AG04450 (cell line): ENCODE measurements around the gene ELMO2. TPM values are rescaled to one million over a fixed set of nuclear protein-coding genes. Genes with fewer than 3 reads are reported as not detected.
A peak's percentile ranks its signal among the peaks of the same experiment; 100 is the strongest.

ENCODE experiments used
- CTCF ChIA-PET: fragments of 300-600, 350-600 bp; formaldehyde crosslinking; extraction: SDS; loops from one replicate; lab custom pipeline; 2022; ENCODE audit warnings: antibody characterized with exemption, inconsistent platforms; lab: Charles Lee
- POLR2A ChIA-PET: fragments of 350-600 bp; formaldehyde crosslinking; extraction: SDS; loops from one replicate; lab custom pipeline; 2021; ENCODE audit warnings: antibody characterized with exemption, inconsistent platforms; lab: Yijun Ruan, JAX
- DNase-seq: peaks from one replicate; pipeline ENCODE4 v3.0.0-alpha.2; 2011; ENCODE audit warnings: low read depth, low spot score
- H3K27ac ChIP-seq: one replicate; pipeline ENCODE4 v1.5.1; 2012; ENCODE audit warnings: low read depth, low read length, control low read depth
- H3K27me3 ChIP-seq: one replicate; pipeline ENCODE4 v1.6.0; 2012; ENCODE audit warnings: low read length; ENCODE audit not compliant: control insufficient read depth, insufficient read depth
- H3K4me3 ChIP-seq: 2 replicates; pipeline ENCODE4 v1.5.1; 2011; ENCODE audit warnings: mild to moderate bottlenecking, low read depth, low read length, control low read depth
- H3K9me3 ChIP-seq: 2 replicates; pipeline ENCODE4 v1.5.1; 2012; ENCODE audit warnings: low read length; ENCODE audit not compliant: control insufficient read depth, insufficient read depth
- polyA plus RNA-seq: library from polyadenylated mRNA; depleted of rRNA; stranded (reverse); fragments of >200 nt; gene quantifications from 2 replicates; pipeline ENCODE4 v1.2.3, GENCODE V29; 2011
- TF ChIP-seq, protein P1 (sequence below): IDR thresholded peaks from 2 replicates; pipeline ENCODE4 v1.5.1; 2011; ENCODE audit warnings: low read depth, low read length, control low read depth, inconsistent platforms

Gene ELMO2
- polyA plus RNA-seq, 1 experiment: 34.4 TPM

DNA sequence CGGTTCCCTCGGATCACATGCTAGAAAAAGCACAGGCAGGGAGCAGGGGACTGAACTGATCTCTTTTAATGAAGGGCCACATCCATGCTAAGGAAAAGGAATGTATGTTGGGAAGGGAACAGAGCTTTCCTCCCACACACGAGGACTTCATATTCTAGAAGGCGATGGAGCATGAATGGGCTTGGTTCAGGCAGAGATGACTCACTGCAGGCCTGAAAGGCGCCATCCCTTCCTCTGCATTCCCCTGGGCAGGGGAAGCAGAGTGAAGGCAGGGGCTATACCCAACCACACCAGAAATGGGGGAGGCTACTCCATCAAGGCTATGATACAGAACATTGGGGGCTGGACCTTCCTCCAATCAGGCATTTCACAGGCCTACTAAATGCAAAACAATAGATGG lies 30.6 kb downstream of the ELMO2 start:
- ChIA-PET CTCF (no interaction called here), POLR2A (no interaction called here)
- no peak overlapping the region for H3K27ac ChIP-seq
- no peaks in the 10 kb centered on the region for H3K27me3 ChIP-seq
- H3K9me3 ChIP-seq: no peaks in the 10 kb centered on the region; the same call in 1 of the 2 replicates
- no peak overlapping the region for H3K4me3 ChIP-seq
- TF ChIP-seq, protein P1, sequence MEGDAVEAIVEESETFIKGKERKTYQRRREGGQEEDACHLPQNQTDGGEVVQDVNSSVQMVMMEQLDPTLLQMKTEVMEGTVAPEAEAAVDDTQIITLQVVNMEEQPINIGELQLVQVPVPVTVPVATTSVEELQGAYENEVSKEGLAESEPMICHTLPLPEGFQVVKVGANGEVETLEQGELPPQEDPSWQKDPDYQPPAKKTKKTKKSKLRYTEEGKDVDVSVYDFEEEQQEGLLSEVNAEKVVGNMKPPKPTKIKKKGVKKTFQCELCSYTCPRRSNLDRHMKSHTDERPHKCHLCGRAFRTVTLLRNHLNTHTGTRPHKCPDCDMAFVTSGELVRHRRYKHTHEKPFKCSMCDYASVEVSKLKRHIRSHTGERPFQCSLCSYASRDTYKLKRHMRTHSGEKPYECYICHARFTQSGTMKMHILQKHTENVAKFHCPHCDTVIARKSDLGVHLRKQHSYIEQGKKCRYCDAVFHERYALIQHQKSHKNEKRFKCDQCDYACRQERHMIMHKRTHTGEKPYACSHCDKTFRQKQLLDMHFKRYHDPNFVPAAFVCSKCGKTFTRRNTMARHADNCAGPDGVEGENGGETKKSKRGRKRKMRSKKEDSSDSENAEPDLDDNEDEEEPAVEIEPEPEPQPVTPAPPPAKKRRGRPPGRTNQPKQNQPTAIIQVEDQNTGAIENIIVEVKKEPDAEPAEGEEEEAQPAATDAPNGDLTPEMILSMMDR: no peak
- no peak for DNase-seq

DNA sequence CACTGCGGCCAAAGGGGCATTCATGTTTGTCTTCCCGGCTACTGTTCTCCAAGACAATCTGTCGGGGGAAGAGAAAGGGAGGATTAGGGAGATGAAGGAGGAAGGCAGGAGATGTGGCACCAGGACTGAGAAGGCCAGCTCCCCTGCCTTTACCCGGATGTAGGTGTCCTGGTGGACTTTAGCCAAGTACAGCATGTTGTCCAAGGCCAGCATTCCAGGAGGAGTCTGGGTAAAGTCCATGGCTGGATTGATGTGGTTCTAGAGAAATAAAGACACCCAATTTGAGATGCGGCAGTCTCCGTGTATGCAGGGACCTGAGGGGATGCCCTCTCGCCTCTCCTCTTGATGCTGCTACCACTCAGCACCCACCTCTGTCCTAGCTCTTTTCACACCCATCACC lies 32.0 kb downstream of the ELMO2 start:
- TF ChIP-seq, protein P1: no peak
- ChIA-PET POLR2A (interaction anchor here (1.0 kb wide), 1 partner anchor 11 kb away, joined by 3 read pairs; no protein-coding TSS in a partner anchor), CTCF (interaction anchor here (0.9 kb wide), 1 partner anchor 37 kb away, joined by 3 read pairs; no protein-coding TSS in a partner anchor)
- Histone ChIP-seq H3K9me3 (no peaks in the 10 kb centered on the region; the same call in 1 of the 2 replicates), H3K27ac (no peak overlapping the region), H3K4me3 (no peak overlapping the region), H3K27me3 (no peaks in the 10 kb centered on the region)
- no peak for DNase-seq

DNA sequence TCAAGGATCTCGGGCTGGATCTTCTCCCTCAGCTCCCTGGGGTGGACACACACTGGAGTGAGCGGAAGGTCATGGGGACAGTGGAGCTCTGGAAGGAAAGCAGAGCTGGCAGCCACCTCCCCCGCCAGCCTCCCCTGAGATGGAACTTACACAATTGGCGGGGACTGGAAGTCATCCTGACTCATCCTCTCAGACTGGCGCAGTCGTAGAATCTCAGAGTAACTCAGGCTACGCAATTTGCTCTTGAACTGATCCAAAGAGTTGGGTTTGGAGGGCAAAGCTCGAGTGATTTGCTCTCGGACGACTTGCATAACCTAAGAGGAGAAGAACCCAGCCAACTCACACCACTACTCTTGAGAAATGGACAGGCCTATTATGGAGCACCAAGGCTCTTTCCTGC lies 34.8 kb downstream of the ELMO2 start:
- ChIA-PET CTCF (no interaction called here), POLR2A (no interaction called here)
- H3K9me3 ChIP-seq: no peaks in the 10 kb centered on the region; the same call in 1 of the 2 replicates
- no peak overlapping the region for H3K27ac ChIP-seq
- TF ChIP-seq, protein P1: no peak
- no peaks in the 10 kb centered on the region for H3K27me3 ChIP-seq
- no peak for DNase-seq
- H3K4me3 ChIP-seq: no peak overlapping the region

DNA sequence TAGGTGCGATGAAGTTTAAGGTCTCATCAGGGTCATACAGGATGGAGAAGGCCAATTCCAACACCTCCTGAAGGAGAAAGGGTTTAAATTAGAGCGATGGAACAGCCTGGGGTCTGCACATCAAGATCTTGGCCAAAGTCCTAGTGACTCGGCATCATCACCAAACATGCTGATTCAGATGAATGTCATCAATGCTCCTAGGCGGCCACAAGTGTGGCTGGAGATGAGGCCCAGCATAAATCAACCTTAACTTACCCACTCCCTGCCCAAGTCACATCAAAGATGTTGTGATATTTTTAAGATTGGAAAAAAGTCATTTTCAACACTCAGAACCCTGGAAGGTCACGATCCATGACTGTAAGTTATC lies 37.5 kb downstream of the ELMO2 start:
- Histone ChIP-seq H3K27ac (peak overlapping the region; percentile 13), H3K4me3 (no peak overlapping the region), H3K27me3 (no peaks in the 10 kb centered on the region), H3K9me3 (peaks cover 3% of the 10 kb centered on the region; the same call in 1 of the 2 replicates)
- CTCF ChIA-PET: no interaction called here
- POLR2A ChIA-PET: no interaction called here
- no peak for DNase-seq
- TF ChIP-seq, protein P1: no peak

DNA sequence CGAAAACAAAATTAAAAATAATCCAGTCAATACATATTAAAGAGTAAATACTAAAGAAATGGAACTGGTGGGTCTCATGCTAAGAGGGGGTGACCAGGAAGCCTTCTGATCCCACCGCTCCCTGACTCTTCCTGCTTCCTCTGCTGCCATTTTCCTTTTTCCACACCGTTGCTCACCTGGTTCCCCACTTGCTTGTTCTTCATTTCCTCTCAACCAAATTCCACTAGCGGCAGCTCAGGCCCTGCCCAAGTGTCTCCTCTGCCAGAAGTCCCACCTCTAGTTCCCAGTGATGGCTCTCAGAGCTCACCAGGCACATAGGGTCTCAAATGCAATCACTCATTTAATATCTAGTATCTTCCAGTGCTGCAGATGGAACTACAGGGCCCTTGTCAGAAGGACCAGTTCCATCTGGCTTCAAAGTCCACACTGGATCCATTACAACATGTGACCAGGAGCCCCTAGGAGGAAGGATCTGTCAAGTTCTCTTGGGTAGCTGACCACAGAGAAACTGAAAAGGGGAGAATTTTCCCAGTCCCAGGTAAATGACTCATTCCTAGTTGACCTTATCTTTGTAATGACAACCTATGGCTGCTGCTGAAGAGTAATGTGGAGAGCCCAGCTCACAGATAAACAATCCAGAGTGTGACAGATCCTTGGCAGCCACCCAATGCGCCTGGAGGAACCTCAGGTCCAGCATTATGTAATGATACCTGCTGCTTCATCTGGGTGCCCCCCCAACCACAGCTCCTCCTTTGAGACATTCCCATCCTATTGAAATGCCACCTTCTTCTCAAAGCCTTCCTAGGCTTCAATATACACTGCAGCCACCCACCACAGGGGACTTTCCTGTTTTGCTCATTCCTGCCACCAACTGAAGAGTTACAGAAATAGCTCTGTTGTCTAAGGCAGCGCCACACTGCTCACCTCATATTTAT lies 38.2 kb downstream of the ELMO2 start:
- Histone ChIP-seq H3K9me3 (peaks cover 3% of the 10 kb centered on the region; the same call in 1 of the 2 replicates), H3K27me3 (no peaks in the 10 kb centered on the region), H3K4me3 (no peak overlapping the region), H3K27ac (peak overlapping the region; percentile 13)
- ChIA-PET CTCF (no interaction called here), POLR2A (no interaction called here)
- no peak for DNase-seq
- TF ChIP-seq, protein P1: no peak
